Inflammatory macrophage treated with lipopolysaccharide for 1 hour (primary cell): ENCODE measurements around the gene FRMD5.
"Not testable (repeated sequence)": the region's sequence is repeated elsewhere in the genome, so short reads cannot be mapped to it uniquely, and the experiment has no call there.

Source experiments
- DNase-seq, 2 donors: peaks; one replicate each; pipeline ENCODE4 v3.0.0-alpha.2; 2020 to 2022

The FRMD5 gene

DNA sequence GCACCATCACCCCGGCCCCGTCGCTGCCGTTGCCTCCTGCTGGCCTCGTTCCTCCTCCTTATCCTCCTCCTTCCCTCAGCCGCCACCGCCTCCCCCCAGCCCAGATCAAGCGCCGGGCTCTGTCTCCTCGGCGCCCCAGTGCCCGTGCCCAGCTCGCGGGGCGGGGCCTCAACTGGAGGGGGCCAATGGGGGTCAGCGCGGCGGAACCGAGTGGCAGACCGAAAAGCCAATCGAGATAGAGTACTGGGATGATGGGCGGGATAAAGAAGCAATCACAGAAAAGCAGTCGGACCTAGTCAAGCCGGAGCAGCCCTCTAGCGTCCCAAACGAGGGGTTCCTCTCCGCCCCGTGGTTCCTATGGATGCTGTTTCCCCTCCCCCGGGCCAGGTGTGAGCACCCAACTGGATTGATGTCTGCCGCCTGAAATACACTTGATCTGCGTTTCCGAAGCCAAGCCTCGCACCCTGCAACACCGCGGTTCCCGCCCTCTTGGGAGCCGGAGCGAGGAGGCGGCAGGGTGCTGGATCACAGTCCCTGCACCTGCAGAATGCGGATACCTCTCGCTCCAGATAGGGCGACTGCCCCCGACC is at the start of gene FRMD5:
TSS of gene FRMD5 (minus strand) at position 121 of the 590 bp plus-strand sequence.
- DNase-seq = peak; percentile 47 to 88

DNA sequence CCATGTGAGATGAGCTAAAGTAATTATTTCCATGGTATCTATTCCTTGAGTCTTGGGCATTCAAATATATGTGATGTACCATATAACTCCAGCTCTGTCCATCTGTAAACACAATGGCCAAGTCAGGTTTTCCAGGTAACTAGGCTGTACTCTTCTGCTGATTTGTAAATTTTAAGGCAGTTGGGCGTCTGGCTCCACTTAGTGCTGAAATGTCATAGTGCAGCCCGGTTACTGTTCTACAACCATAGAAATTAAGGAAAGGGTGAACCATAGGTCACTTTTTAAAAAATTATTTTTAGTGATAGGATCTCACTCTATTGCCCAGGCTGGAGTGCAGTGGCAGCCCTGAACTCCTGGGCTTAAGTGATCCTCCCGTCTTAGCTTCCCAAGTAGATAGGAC is 48.8 kb upstream of the FRMD5 start:
- no peak for DNase-seq

DNA sequence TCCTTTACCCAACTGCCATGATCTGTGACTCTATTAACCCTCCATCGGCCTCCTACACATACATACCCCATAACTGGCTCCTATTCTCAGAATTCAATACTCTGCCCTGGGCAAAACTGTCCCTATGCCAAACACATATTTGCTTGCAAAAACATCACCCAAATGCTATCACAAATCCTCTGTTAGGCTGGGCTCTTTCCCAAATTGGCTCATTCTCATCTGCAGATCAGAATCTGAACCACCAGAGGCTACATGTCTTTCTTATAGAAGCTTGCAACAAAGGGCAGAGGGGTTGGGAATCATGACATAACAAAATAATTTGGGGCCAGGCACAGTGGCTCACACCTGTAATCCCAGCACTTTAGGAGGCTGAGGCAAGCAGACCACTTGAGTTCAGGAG is 48.1 kb upstream of the FRMD5 start:
- no peak for DNase-seq

DNA sequence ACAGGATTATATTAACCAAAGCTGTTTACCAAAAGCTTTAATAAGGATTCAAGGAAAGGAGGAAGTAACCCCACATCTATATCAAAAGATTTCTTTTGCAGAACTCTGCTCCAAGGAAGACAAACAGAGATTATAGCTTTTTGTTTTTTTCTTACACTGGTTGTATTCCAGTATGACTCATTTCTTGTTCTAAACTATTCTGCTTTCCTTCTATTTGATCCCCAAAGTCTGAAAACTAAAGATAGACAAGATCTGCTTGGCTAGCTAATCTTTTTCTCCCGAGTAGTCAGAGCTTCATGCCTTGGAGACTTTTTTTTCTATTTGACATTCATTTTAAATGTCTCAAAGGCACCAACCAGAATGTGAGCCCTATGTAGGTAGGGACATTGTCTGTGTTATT is 36.8 kb upstream of the FRMD5 start:
- DNase-seq = no peak

DNA sequence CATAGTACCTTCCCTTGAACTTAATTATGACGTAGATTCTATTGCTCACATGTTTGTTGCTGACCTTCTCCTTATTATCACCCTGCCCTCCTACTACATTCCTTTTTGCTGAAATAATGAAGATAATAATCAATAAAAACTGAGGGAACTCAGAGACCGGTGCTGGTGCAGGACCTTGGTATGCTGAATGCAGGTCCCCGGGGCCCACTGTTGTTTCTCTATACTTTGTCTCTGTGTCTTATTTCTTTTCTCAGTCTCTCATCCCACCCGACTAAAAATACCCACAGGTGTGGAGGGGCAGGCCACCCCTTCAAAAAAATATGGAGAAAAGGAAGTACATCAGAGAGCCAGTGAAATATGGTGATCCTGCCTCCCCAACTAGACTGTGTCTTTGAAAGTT is 34.2 kb upstream of the FRMD5 start:
- not testable (repeated sequence) for DNase-seq

DNA sequence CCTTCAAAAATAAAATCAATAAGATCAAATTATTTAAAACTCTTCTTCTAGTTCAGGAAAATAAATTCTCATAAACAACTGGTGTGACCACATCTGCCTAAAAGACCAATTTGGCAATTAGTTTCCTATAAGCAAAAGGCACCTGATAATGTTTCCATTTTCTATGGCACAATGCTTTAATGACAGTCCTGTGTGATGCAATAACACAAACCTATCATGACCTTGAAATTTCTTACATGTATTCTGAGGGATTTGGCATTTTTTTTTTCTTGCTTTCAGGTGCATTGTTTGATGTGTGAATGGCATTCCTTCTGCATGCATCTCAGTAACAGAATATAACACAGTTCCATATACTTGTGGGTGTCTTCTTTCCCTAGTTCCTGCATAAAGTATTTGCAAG is 32.5 kb upstream of the FRMD5 start:
- DNase-seq = no peak

DNA sequence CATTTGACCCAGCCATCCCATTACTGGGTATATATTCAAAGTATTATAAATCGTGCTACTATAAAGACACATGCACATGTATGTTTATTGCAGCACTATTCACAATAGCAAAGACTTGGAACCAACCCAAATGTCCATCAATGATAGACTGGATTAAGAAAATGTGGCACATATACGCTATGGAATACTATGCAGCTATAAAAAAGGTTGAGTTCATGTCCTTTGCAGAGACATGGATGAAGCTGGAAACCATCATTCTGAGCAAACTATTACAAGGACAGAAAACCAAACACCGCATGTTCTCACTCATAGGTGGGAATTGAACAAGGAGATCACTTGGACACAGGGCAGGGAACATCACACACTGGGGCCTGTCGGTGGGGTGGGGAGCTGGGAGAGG is 31.9 kb upstream of the FRMD5 start:
- not testable (repeated sequence) for DNase-seq

DNA sequence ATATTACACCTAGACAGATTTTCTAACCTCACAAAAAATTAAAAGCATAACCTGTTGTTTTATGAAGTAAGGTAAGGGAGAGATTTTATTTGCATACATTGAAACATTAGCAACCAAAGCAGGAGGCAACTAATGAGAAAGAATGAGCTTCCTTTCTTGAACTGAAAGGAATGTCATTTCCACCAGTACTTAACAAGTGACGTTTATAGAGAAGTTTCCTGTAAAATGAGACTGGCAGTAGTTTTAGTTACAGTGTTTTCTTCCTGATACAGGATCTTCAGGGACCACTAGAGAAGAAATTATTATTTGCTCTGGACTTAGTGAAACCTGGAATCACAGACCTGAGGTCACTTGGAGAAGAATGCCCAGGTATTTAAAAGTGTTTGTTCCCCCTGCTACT is 27.4 kb upstream of the FRMD5 start:
- DNase-seq = no peak

DNA sequence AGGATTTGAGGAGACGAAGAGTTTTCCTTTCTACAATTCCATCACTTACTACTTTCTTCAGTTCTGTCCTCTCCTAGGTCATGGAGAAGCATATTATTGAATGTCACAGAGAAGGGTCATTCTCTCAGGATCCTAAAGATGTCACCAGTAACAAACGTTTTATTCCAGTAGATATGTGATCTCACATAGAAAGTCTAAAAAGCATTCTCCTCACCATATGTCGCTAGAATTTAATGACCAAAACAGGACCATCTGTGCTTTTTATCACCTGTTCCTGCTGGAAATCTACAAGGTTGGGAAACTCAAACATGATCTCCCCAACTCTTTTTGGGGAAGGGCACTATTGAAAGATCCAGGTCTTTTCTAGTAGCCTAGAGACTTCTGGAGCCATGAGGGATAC is 24.0 kb upstream of the FRMD5 start:
- no peak for DNase-seq

DNA sequence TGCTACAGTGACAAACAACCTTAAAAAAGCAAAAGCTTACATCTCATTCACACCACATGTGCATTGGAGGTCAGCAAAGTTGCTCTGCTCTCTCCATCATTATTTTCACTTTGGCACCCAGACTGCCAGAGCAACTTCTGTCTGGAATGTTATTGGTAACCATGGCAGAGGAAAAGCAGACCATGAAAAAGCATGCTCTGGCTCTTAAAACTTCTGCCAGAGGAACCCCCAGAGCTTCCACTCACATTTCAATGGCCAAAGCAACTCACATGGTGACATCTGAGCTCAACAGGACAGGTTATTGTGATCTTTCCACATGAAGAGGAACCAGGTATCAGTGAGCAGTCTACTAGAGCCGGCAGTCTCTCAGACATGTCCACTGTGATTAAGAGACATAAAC is 21.9 kb upstream of the FRMD5 start:
- DNase-seq = no peak

DNA sequence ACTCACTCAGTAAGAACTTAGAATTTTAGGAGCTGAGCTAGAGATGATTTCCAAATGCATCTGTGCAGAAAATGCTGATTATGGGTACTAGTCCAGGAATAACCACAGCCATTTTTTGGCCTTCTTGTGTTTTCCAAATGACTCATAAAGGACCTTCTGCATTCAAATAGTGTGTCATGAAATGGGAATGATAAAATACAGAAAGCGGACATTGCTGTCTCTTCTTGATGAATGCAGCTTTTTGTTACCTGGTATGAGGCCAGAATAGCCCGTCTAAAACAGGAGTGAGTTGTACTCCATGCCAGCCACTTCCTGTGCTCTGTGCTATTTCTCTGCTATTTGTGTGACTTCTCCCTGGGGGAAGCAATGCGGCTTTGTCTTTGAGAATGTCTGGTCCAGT is 20.5 kb upstream of the FRMD5 start:
- DNase-seq = no peak

DNA sequence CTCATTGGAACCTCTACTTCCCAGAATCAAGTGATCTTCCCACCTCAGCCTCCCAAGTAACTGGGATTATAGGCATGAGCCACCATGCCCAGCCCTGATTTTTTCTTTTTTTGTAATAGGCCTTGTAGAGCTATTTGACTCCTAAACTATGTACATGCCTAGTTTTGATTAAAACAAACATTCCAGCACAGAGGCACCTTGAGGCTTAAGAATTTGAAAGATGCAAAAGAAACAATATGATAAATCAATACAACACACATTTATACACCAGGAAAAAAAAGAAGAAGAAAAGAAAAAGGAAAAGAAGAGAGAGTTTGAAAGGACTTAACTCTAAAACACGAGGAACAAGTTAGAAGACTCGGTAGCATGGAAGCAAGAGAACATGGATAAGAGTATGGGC is 13.9 kb upstream of the FRMD5 start:
- no peak for DNase-seq

DNA sequence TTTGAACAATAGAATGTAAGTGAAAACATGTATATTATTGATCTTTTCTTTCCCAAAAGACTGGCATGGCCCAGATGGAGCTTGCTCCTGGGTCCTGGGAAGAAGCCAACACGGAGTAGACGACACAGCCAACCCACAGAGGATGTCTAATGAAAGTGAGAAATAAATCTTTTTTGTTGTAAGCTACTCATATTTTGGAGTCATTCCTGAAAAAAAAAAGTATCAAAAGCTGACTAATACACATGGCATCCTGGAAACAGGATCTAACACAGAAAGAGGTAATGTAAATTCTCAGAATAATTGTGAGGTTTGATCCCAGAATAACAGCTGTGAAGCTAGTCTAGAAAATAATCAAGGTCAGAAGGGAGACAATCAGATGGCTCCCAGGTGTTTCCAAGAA is 12.6 kb upstream of the FRMD5 start:
- DNase-seq = no peak

DNA sequence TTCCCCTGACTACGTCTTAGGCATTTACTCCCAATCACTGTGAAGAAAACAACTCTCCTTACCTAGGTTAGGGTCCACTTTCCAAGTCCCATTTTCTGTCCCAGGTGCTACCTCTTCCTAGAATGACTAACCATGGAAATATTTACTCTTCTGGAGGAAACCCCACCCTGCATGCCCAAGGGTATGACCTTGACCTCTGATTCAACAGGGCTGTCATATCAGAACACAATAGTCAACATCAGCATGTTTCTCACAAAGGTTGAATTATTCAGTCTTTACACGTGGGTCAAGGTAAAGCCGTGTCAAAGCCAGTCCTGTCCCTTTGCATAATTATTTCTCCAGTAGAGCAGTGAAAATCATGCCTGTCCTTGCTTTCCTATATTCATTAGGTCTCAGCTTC is 4.3 kb upstream of the FRMD5 start:
- no peak for DNase-seq

DNA sequence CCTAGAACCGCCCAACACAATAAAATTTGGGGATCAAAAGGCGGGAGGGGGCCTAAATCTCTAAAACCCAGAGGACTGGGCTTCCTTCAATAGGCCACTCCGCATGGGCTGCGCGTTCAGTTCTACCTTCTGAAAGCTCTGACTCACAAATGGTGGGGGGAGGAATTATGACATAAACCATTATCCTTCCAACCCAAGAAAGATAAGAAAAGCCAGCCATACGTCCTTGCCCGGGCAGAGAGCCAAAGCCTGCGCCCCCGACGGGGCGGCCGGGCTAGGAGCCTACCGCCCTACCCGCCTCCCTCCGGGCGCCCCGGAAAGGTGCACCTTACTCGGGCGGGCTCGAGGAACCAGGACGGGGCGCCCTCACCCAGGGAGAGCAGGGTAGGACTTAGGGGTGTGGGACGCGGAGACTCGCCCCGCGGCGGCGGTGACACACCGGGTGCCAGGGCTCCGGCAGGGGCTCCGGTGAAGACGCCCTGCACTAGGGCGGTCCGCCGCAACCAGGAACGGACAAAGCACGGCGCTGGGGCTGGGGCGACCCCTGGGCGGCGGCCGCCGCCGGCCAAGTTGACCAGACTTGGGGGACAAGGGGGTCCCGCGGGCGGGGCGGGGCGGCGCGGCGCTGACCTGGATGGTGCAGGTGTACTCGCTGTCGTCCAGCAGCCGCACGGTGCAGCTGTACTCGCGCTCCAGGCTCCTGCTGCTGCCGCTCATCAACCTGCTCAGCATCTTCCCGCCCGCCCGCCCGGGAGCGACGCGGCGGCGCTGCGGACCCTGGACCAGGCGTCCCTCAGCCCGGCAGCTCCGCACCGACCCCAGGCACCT is 534 bp downstream of the FRMD5 start:
- no peak for DNase-seq

DNA sequence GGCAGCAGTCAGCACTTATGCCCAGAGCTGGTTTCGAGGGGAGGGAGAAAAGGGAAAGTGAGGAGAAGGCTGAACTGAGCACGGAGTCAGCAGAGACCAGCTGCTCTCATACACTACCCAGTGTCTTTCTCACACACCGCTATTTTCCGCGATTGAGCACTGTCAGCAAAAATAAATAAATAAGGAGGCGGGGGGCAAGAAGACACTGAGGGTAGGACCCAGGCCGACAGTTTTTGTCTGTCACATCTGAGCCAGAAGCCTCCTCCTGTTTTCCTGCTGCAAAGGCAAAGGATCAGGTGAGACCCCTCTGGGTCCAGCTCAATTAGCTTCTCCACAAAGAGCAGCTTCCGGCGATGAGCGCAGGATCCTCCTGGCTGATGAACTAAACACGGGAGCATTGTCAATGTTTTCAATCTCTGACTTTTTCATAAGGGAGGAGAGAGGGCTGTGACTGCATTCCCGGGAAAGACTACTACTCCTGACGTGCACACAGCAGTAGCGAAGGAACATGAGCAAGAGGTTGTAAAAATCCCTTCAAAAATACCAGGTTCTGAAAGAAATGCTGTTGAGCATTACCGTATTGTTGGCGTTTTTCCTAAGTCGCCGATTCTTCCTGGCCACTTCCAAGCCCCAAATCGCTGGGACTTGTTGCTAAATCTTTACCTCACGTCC is 1.3 kb downstream of the FRMD5 start:
- DNase-seq = no peak

DNA sequence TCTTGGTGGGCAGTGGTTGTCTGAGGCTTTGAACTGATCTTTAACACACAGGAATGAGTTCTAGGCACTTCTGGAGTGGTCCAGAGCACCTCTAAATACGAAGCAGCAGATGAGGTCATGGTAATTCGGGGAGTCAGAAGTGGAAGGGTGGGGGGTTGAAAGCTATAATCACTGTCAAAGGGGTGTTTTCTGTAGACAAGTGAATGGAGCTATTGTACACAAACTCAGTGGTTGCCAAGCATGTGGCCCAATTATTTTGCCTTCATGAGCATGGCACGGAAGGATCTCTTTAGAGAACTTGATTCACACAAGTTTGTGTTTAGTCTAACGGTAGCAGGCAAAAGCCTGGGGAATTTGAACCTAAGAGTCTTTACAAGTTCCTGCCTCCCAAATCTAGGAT is 6.3 kb downstream of the FRMD5 start:
- DNase-seq = no peak

DNA sequence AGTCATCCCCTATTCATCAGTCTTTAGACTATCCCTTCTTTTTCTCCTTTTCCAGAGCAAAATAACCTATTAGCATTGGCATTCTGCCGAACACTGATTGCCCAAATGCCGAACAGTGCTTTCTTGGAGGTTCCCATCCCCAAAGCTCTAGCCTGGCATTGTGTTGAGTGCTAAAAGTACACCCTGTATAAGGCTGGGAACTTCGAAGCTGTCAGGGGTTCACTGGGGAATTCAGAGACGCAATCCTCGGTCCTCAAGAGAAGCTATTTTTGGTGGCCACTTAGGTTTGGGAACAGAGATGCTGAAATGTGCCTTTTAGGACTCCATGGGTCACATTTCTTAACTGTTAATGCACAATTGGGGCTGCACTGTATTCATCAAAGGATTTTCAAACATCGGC is 8.4 kb downstream of the FRMD5 start:
- no peak for DNase-seq

DNA sequence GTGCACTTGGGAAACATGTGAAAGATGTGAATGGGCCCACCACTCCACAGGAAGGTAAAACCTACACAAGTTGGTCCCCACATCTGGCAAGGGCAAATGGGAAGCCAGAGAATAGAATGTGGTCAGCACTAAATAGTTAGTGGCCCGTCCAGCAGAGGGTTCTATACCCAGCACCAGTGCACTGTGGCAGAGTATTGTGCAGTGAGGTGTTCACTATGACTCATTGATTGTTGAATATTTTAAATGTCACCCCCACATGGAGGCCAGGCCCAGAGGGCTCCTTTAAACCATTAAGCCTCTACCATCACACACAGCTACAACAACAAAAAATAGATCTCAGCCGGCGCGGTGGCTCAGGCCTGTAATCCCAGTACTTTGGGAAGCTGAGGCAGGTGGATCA is 11.7 kb downstream of the FRMD5 start:
- no peak for DNase-seq

DNA sequence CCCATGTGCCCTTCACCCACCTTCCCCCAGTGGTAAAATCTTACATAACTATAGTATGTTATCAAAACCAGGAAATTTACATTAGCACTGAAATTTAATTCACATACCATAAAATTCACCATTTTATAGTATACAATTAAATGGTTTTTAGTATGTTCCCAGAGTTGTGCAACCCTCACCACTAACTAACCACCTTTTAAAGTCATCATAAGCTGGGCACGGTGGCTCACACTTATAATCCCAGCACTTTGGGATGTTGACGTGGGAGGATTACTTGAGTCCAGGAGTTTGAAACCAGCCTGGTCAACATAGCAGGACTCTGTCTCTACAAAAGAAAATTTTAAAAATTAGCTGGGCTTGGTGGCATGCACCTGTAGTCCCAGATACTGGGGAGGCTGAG is 13.7 kb downstream of the FRMD5 start:
- DNase-seq = no peak

DNA sequence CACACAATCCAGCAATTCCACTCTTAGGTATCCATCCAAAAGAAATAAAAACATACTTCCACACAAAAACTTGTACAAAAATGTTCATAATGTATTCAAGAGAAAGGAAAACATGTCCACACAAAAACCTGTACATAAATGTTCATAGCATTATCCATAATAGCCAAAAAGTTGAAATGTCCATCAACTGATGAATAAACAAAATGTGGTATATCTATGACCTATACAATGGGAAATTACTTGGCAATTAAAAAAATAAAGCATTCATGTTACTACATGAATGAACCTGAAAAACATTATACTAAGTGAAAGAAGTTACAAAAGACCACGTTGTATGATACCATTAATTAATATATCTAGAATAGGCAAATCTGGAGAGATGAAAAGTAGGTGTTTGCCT is 17.9 kb downstream of the FRMD5 start:
- DNase-seq = no peak

DNA sequence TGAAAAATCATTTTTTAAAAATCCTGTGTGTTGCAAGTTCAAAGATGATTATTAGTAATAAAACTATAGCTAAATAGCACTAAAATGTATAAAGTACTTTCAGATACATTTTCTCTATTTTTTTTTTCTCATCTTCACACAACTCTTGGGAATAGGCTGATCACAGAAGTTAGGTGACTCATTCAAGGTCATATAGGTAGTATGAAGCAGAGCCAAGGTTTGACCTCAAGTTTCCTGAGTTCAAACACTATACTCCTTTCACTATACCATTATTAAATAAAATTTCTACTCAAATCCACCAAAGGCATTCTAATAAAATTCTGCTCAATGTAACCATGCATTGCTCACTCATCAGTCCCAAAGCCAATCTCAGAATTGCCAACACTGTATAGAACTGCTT is 21.3 kb downstream of the FRMD5 start:
- DNase-seq = no peak

DNA sequence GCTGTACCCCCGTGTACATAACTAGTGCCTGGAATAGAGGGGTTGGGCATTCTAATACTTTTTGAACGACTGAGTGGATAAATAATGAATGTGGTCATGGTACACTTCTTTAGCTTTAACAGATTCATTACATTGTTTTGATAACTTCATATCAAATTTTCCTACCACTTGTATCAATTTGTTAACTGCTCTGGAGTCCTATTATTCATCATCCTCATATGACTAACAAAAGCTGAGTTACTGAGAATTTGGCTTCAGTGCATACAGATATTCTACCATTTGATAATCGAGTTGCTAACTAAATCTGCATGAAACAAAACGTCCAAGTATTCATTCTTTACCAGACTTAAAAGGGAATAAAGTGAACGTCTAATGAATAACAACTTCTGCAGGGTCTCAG is 31.7 kb downstream of the FRMD5 start:
- DNase-seq = no peak

DNA sequence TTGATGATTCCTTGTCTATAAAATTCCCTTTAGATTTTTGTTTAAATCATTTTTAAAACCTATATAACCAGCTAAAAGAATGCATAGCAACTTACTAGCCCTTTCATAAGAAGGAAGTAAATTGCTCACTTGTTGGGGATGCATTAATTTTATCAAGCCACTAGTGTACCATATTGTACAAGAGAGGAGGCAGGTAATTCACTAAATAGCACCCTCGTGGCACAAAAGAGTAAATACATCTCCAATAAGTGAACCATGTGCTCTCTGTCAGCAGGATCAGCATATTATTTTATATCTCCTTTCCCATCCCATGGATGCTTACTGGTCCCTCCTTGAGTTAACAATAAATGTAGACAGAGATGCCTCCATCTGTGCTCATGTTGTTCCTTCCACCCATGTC is 34.3 kb downstream of the FRMD5 start:
- DNase-seq = no peak
